HEK293 (cell line): ENCODE measurements around the gene SESTD1.

Source experiments
- CTCF ChIA-PET: fragments of 350-600 bp; formaldehyde crosslinking; extraction: SDS; loops from one replicate; lab custom pipeline; 2021; ENCODE audit warnings: antibody characterized with exemption; lab: Yijun Ruan, JAX
- POLR2A ChIA-PET: fragments of 300-600 bp; formaldehyde crosslinking; extraction: SDS; loops from one replicate; lab custom pipeline; 2020; ENCODE audit warnings: antibody characterized with exemption, inconsistent platforms; lab: Yijun Ruan, JAX
- H3K27ac ChIP-seq: fragments of 200-500 bp; sonication (Bioruptor generic); 2 replicates; pipeline ENCODE4 v1.5.1; 2014; ENCODE audit warnings: low read depth, low read length, control low read depth, inconsistent platforms; ENCODE audit errors: extremely low read depth
- H3K36me3 ChIP-seq, 2 experiments: fragments of 200-500 bp in 1 of 2; sonication (Bioruptor generic) in 1 of 2; 1 replicate in 1 of 2; 2 replicates in 1 of 2; pipeline ENCODE4 v1.5.1; 2014 to 2017; ENCODE audit warnings: inconsistent platforms in 2 of 2, low read length in 2 of 2; ENCODE audit not compliant: control insufficient read depth in 2 of 2, insufficient read depth in 1 of 2
- H3K4me1 ChIP-seq: fragments of 200-500 bp; sonication (Bioruptor generic); 2 replicates; pipeline ENCODE4 v1.5.1; 2014; ENCODE audit warnings: mild to moderate bottlenecking, low read length, inconsistent platforms; ENCODE audit not compliant: control insufficient read depth, insufficient read depth
- H3K4me3 ChIP-seq: 2 replicates; pipeline ENCODE4 v1.5.1; 2011; ENCODE audit warnings: low read depth, mild to moderate bottlenecking, control low read depth, low read length, moderate library complexity
- H3K9me3 ChIP-seq: fragments of 200-500 bp; sonication (Bioruptor generic); 2 replicates; pipeline ENCODE4 v1.5.1; 2014; ENCODE audit warnings: low read depth, low read length, inconsistent platforms; ENCODE audit not compliant: control insufficient read depth, insufficient read depth
- BCL11B ChIP-seq: fragments of 450-650 bp; formaldehyde crosslinking; IDR thresholded peaks from 2 replicates; pipeline ENCODE4 v1.5.1; 2016; ENCODE audit warnings: low read depth, missing biosample characterization, missing genetic modification characterization
- GFI1B ChIP-seq: fragments of 450-650 bp; formaldehyde crosslinking; IDR thresholded peaks from 2 replicates; pipeline ENCODE4 v1.5.1; 2016; ENCODE audit warnings: missing biosample characterization, missing genetic modification characterization
- GLIS1 ChIP-seq: fragments of 450-650 bp; formaldehyde crosslinking; IDR thresholded peaks from 2 replicates; pipeline ENCODE4 v1.5.1; 2016; ENCODE audit warnings: missing biosample characterization, missing genetic modification characterization
- HOXD13 ChIP-seq: sonication (generic); formaldehyde crosslinking; IDR thresholded peaks from 2 replicates; pipeline ENCODE4 v1.8.0; 2022; ENCODE audit warnings: missing genetic modification reagents, borderline replicate concordance
- KLF1 ChIP-seq: fragments of 450-650 bp; formaldehyde crosslinking; IDR thresholded peaks from 2 replicates; pipeline ENCODE4 v1.5.1; 2016; ENCODE audit warnings: missing biosample characterization, missing genetic modification characterization
- KLF10 ChIP-seq: fragments of 450-650 bp; IDR thresholded peaks from 2 replicates; pipeline ENCODE4 v1.5.1; 2018; ENCODE audit warnings: missing biosample characterization, mild to moderate bottlenecking, missing genetic modification characterization
- KLF8 ChIP-seq: fragments of 450-650 bp; formaldehyde crosslinking; IDR thresholded peaks from 2 replicates; pipeline ENCODE4 v1.5.1; 2016; ENCODE audit warnings: missing biosample characterization, missing genetic modification characterization
- ZBTB1 ChIP-seq: fragments of 450-650 bp; formaldehyde crosslinking; IDR thresholded peaks from 2 replicates; pipeline ENCODE4 v1.5.1; 2016; ENCODE audit warnings: missing biosample characterization, missing genetic modification characterization
- ZBTB20 ChIP-seq: fragments of 450-650 bp; formaldehyde crosslinking; IDR thresholded peaks from 2 replicates; pipeline ENCODE4 v1.5.1; 2016; ENCODE audit warnings: missing biosample characterization, missing genetic modification characterization
- ZBTB8A ChIP-seq: fragments of 450-650 bp; formaldehyde crosslinking; IDR thresholded peaks from 2 replicates; pipeline ENCODE4 v1.5.1; 2016; ENCODE audit warnings: missing biosample characterization, missing genetic modification characterization
- ZFHX2 ChIP-seq: fragments of 450-650 bp; formaldehyde crosslinking; conservative IDR thresholded peaks from 2 replicates; pipeline ENCODE4 v1.5.1; 2016; ENCODE audit warnings: missing biosample characterization, missing genetic modification characterization
- ZNF10 ChIP-seq: fragments of 450-650 bp; formaldehyde crosslinking; IDR thresholded peaks from 2 replicates; pipeline ENCODE4 v1.5.1; 2017; ENCODE audit warnings: missing biosample characterization, missing genetic modification characterization
- ZNF132 ChIP-seq: fragments of 450-650 bp; formaldehyde crosslinking; IDR thresholded peaks from 2 replicates; pipeline ENCODE4 v1.5.1; 2017; ENCODE audit warnings: missing biosample characterization, missing genetic modification characterization, borderline replicate concordance
- ZNF169 ChIP-seq: fragments of 450-650 bp; formaldehyde crosslinking; IDR thresholded peaks from 2 replicates; pipeline ENCODE4 v1.5.1; 2016; ENCODE audit warnings: missing biosample characterization, missing genetic modification characterization
- ZNF175 ChIP-seq: fragments of 450-650 bp; formaldehyde crosslinking; IDR thresholded peaks from 2 replicates; pipeline ENCODE4 v1.5.1; 2016; ENCODE audit warnings: missing biosample characterization, missing genetic modification characterization
- ZNF335 ChIP-seq: fragments of 450-650 bp; formaldehyde crosslinking; conservative IDR thresholded peaks from 2 replicates; pipeline ENCODE4 v1.5.1; 2016; ENCODE audit warnings: missing biosample characterization, missing genetic modification characterization
- ZNF561 ChIP-seq: fragments of 450-650 bp; IDR thresholded peaks from 2 replicates; pipeline ENCODE4 v1.5.1; 2018; ENCODE audit warnings: missing biosample characterization, missing genetic modification characterization, borderline replicate concordance
- ZNF629 ChIP-seq: fragments of 450-650 bp; formaldehyde crosslinking; IDR thresholded peaks from 2 replicates; pipeline ENCODE4 v1.5.1; 2017; ENCODE audit warnings: missing biosample characterization, missing genetic modification characterization
- ZNF791 ChIP-seq: fragments of 450-650 bp; formaldehyde crosslinking; IDR thresholded peaks from 2 replicates; pipeline ENCODE4 v1.5.1; 2016; ENCODE audit warnings: missing biosample characterization, missing genetic modification characterization
- ZNF837 ChIP-seq: fragments of 450-650 bp; formaldehyde crosslinking; IDR thresholded peaks from 2 replicates; pipeline ENCODE4 v1.5.1; 2016; ENCODE audit warnings: missing biosample characterization, missing genetic modification characterization
- ZSCAN23 ChIP-seq: fragments of 450-650 bp; formaldehyde crosslinking; IDR thresholded peaks from 2 replicates; pipeline ENCODE4 v1.5.1; 2016; ENCODE audit warnings: missing biosample characterization, missing genetic modification characterization
- TF ChIP-seq, protein P1 (sequence below): fragments of 450-650 bp; formaldehyde crosslinking; IDR thresholded peaks from 2 replicates; pipeline ENCODE4 v1.5.1; 2016; ENCODE audit warnings: missing biosample characterization, missing genetic modification characterization
- TF ChIP-seq, protein P2 (sequence below): fragments of 450-650 bp; formaldehyde crosslinking; conservative IDR thresholded peaks from 2 replicates; pipeline ENCODE4 v1.5.1; 2016; ENCODE audit warnings: low read depth, missing biosample characterization, missing genetic modification characterization
- TF ChIP-seq, protein P3 (sequence below): fragments of 450-650 bp; formaldehyde crosslinking; IDR thresholded peaks from 2 replicates; pipeline ENCODE4 v1.5.1; 2016; ENCODE audit warnings: missing biosample characterization, missing genetic modification characterization
- TF ChIP-seq, protein P4 (sequence below): fragments of 450-650 bp; formaldehyde crosslinking; IDR thresholded peaks from 2 replicates; pipeline ENCODE4 v1.5.1; 2016; ENCODE audit warnings: missing biosample characterization, missing genetic modification characterization
- TF ChIP-seq, protein P5 (sequence below): fragments of 450-650 bp; formaldehyde crosslinking; IDR thresholded peaks from 2 replicates; pipeline ENCODE4 v1.5.1; 2016; ENCODE audit warnings: missing biosample characterization, missing genetic modification characterization
- TF ChIP-seq, protein P6 (sequence below): fragments of 450-650 bp; formaldehyde crosslinking; IDR thresholded peaks from 2 replicates; pipeline ENCODE4 v1.5.1; 2016; ENCODE audit warnings: missing biosample characterization, missing genetic modification characterization, borderline replicate concordance

SESTD1 gene

DNA sequence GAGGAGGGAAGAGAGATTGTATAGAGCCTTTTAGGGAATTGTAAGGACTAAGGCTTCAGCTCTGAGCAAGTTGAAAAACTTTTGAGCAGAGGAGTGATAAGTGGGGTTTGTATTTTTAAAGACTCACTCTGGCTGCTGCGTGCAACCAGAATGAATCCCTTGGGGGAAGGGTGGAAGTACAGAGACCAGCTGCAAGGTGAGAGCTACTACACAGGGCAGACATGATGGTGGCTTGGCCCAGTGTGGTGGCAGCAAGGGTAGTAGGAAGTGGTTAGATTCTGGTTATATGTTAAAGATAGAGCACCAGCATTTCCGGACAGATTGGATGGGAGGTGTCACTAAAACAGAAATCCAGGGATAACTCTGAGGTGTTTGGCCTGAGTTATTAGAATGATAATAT is 10.1 kb upstream of the SESTD1 start (continued):
- TF ChIP-seq, protein P1, sequence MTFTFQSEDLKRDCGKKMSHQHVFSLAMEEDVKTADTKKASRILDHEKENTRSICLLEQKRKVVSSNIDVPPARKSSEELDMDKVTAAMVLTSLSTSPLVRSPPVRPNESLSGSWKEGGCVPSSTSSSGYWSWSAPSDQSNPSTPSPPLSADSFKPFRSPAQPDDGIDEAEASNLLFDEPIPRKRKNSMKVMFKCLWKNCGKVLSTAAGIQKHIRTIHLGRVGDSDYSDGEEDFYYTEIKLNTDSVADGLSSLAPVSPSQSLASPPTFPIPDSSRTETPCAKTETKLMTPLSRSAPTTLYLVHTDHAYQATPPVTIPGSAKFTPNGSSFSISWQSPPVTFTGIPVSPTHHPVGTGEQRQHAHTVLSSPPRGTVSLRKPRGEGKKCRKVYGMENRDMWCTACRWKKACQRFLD (tag by site-specific recombination), result no peak
- TF ChIP-seq ZNF132 (no peak), GLIS1 (no peak), ZNF561 (tag by site-specific recombination) (no peak), ZBTB8A (no peak), KLF10 (tag by site-specific recombination) (no peak), ZFHX2 (no peak), ZNF335 (no peak)
- TF ChIP-seq, protein P2, sequence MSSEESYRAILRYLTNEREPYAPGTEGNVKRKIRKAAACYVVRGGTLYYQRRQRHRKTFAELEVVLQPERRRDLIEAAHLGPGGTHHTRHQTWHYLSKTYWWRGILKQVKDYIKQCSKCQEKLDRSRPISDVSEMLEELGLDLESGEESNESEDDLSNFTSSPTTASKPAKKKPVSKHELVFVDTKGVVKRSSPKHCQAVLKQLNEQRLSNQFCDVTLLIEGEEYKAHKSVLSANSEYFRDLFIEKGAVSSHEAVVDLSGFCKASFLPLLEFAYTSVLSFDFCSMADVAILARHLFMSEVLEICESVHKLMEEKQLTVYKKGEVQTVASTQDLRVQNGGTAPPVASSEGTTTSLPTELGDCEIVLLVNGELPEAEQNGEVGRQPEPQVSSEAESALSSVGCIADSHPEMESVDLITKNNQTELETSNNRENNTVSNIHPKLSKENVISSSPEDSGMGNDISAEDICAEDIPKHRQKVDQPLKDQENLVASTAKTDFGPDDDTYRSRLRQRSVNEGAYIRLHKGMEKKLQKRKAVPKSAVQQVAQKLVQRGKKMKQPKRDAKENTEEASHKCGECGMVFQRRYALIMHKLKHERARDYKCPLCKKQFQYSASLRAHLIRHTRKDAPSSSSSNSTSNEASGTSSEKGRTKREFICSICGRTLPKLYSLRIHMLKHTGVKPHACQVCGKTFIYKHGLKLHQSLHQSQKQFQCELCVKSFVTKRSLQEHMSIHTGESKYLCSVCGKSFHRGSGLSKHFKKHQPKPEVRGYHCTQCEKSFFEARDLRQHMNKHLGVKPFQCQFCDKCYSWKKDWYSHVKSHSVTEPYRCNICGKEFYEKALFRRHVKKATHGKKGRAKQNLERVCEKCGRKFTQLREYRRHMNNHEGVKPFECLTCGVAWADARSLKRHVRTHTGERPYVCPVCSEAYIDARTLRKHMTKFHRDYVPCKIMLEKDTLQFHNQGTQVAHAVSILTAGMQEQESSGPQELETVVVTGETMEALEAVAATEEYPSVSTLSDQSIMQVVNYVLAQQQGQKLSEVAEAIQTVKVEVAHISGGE (tag by site-specific recombination), result no peak
- TF ChIP-seq, protein P3, sequence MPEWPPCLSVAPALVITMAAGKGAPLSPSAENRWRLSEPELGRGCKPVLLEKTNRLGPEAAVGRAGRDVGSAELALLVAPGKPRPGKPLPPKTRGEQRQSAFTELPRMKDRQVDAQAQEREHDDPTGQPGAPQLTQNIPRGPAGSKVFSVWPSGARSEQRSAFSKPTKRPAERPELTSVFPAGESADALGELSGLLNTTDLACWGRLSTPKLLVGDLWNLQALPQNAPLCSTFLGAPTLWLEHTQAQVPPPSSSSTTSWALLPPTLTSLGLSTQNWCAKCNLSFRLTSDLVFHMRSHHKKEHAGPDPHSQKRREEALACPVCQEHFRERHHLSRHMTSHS (tag by site-specific recombination), result no peak

DNA sequence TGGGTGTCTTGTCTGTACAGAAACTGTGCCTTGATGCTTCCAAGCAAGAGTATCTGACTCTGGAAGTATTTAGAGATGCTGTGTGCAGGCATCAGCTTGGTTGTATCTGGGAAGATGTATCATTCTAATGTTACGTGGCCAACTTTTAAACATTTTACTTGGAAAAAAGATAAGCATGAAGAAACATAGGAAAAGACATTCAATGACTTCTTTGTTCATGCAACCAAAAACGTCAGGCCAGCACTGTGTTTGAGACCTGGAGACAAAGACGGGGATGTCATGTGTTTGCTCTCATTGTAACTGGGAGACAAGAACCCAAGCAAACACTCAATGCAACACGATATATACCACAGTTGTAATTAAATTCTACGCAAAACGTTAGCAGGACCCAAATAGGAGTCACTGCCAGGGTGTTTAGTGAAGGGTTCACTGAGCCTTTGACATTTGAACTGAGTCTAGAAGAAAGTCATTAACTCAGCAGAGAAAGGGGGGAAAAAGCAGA is 8.9 kb upstream of the SESTD1 start:
- Histone ChIP-seq H3K4me1 (peaks cover 8% of the 10 kb centered on the region; the same call in 1 of the 2 replicates), H3K27ac (no peak overlapping the region), H3K4me3 (no peak overlapping the region), H3K36me3 (no peaks in the 10 kb centered on the region), H3K9me3 (no peaks in the 10 kb centered on the region)
- TF ChIP-seq ZNF629 (tag by site-specific recombination), result no peak
- TF ChIP-seq ZNF837, result no peak
- TF ChIP-seq, protein P4, sequence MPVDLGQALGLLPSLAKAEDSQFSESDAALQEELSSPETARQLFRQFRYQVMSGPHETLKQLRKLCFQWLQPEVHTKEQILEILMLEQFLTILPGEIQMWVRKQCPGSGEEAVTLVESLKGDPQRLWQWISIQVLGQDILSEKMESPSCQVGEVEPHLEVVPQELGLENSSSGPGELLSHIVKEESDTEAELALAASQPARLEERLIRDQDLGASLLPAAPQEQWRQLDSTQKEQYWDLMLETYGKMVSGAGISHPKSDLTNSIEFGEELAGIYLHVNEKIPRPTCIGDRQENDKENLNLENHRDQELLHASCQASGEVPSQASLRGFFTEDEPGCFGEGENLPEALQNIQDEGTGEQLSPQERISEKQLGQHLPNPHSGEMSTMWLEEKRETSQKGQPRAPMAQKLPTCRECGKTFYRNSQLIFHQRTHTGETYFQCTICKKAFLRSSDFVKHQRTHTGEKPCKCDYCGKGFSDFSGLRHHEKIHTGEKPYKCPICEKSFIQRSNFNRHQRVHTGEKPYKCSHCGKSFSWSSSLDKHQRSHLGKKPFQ (tag by site-specific recombination), result no peak
- no peak for TF ChIP-seq GFI1B (tag by site-specific recombination)
- no peak for TF ChIP-seq ZBTB8A
- no peak for TF ChIP-seq ZSCAN23 (tag by site-specific recombination)
- TF ChIP-seq ZBTB1 (tag by site-specific recombination), result no peak
- no peak for TF ChIP-seq BCL11B (tag by site-specific recombination)
- no peak for TF ChIP-seq ZNF791 (tag by site-specific recombination)
- no peak for TF ChIP-seq ZNF10 (tag by site-specific recombination)
- TF ChIP-seq ZNF169 (tag by site-specific recombination), result no peak
- TF ChIP-seq, protein P5, sequence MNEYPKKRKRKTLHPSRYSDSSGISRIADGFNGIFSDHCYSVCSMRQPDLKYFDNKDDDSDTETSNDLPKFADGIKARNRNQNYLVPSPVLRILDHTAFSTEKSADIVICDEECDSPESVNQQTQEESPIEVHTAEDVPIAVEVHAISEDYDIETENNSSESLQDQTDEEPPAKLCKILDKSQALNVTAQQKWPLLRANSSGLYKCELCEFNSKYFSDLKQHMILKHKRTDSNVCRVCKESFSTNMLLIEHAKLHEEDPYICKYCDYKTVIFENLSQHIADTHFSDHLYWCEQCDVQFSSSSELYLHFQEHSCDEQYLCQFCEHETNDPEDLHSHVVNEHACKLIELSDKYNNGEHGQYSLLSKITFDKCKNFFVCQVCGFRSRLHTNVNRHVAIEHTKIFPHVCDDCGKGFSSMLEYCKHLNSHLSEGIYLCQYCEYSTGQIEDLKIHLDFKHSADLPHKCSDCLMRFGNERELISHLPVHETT, result no peak
- TF ChIP-seq KLF1 (tag by site-specific recombination), result no peak
- no peak for TF ChIP-seq ZNF175 (tag by site-specific recombination)
- TF ChIP-seq KLF8 (tag by site-specific recombination), result no peak
- TF ChIP-seq ZBTB20 (tag by site-specific recombination), result no peak
- TF ChIP-seq, protein P6, sequence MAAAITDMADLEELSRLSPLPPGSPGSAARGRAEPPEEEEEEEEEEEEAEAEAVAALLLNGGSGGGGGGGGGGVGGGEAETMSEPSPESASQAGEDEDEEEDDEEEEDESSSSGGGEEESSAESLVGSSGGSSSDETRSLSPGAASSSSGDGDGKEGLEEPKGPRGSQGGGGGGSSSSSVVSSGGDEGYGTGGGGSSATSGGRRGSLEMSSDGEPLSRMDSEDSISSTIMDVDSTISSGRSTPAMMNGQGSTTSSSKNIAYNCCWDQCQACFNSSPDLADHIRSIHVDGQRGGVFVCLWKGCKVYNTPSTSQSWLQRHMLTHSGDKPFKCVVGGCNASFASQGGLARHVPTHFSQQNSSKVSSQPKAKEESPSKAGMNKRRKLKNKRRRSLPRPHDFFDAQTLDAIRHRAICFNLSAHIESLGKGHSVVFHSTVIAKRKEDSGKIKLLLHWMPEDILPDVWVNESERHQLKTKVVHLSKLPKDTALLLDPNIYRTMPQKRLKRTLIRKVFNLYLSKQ, result no peak
- no peak for TF ChIP-seq HOXD13 (CRISPR knock-in tag)
- CTCF ChIA-PET, result interaction anchor here (1.4 kb wide), 1 partner anchor 14 kb away, joined by 3 read pairs; no protein-coding TSS in a partner anchor
- POLR2A ChIA-PET, result interaction anchor here (0.6 kb wide), 1 partner anchor 1082 kb away, joined by 5 read pairs; no protein-coding TSS in a partner anchor
